ENCODE measurements around the gene DENND10. TPM values are rescaled to one million over a fixed set of nuclear protein-coding genes. Genes with fewer than 3 reads are reported as not detected.

Gene DENND10
- total and polyA plus RNA-seq, 2 donors (not counting 1 experiment from before 2014, with no cell fraction given), result 116 to 125 TPM

- H3K27me3 ChIP-seq (ENCODE audit: control insufficient read depth, insufficient read depth, low read length), result no peaks in the 10 kb centered on the region
- H3K4me2 ChIP-seq (ENCODE audit: extremely low read depth, insufficient read depth, low read length), result no peak overlapping the region
- DNase-seq (ENCODE audit: low read depth in 2 of 2), result no peak
- H2AFZ ChIP-seq (ENCODE audit: low read length), result no peak overlapping the region
- H3K9me3 ChIP-seq (ENCODE audit: control insufficient read depth, insufficient read depth, low read depth, low read length), result no peaks in the 10 kb centered on the region
- H3K36me3 ChIP-seq (ENCODE audit: control insufficient read depth, insufficient read depth, low read length), result no peaks in the 10 kb centered on the region
- H3K4me1 ChIP-seq (ENCODE audit: control insufficient read depth, extremely low read depth, insufficient read depth, low read length), result no peaks in the 10 kb centered on the region
- H3K4me3 ChIP-seq (replicated peaks in 1 of 4; ENCODE audit: control extremely low read depth in 1 of 4, insufficient read depth in 1 of 4, low read depth in 3 of 4, low read length in 4 of 4), result no peak overlapping the region
- no peak overlapping the region for H3K27ac ChIP-seq (ENCODE audit: insufficient read depth, low read length)
- no peaks in the 10 kb centered on the region for H4K20me1 ChIP-seq (ENCODE audit: control insufficient read depth, extremely low read depth, insufficient read depth, low read length)
- TF ChIP-seq EZH2 (IDR thresholded peaks at IDR 0.05; ENCODE audit: low read length, missing control alignments) (no peak), CTCF (conservative IDR thresholded peaks at IDR 0.05 in 1 of 2, IDR thresholded peaks at IDR 0.05 in 1 of 2; ENCODE audit: low read depth in 1 of 2, low read length in 2 of 2) (no peak)
- no peaks in the 10 kb centered on the region for H3K79me2 ChIP-seq (ENCODE audit: control insufficient read depth, insufficient read depth, low read length)
- H3K9ac ChIP-seq (ENCODE audit: insufficient read depth, low read length), result no peak overlapping the region
These were observed 79.9 kb downstream of the DENND10 start for GRCh38 chr10:119183664-119184412.

Other genes with a start within 250 kb of the DENND10 start
- 1.0 and 1.2 TPM in 2 replicates for gene NANOS1, start 74.4 kb upstream of the DENND10 start, total RNA-seq
- 1.1 and 2.3 TPM in 2 replicates for gene NANOS1, start 74.4 kb upstream of the DENND10 start, polyA plus RNA-seq
- 112 TPM in 2 replicates for gene EIF3A, start 23.3 kb upstream of the DENND10 start, total RNA-seq
- gene EIF3A, start 23.3 kb upstream of the DENND10 start, polyA plus RNA-seq, result 39.9 and 45.3 TPM in 2 replicates
- 17.7 TPM in 2 replicates for gene SFXN4, start 61.6 kb downstream of the DENND10 start, total RNA-seq
- 10.3 and 18.1 TPM in 2 replicates for gene SFXN4, start 61.6 kb downstream of the DENND10 start, polyA plus RNA-seq
- 144 and 287 TPM in 2 replicates for gene PRDX3, start 74.7 kb downstream of the DENND10 start, total RNA-seq
- 303 and 333 TPM in 2 replicates for gene PRDX3, start 74.7 kb downstream of the DENND10 start, polyA plus RNA-seq
- gene GRK5, start 103.5 kb downstream of the DENND10 start, total RNA-seq, result 19.0 and 24.1 TPM in 2 replicates
- gene GRK5, start 103.5 kb downstream of the DENND10 start, polyA plus RNA-seq, result 26.9 and 90.3 TPM in 2 replicates

Measured in fibroblast of lung (primary cell).